ENCODE data around the gene LRRN3. TPM values are rescaled to one million over a fixed set of nuclear protein-coding genes. Genes with fewer than 3 reads are reported as not detected.

LRRN3 gene
- total and polyA plus RNA-seq, 10 of the 15 experiments (the other 5 are each of a cell fraction or from before 2014, with no cell fraction given), result 0.02 to 0.24 (median 0.11) TPM; not detected in 3

DNA sequence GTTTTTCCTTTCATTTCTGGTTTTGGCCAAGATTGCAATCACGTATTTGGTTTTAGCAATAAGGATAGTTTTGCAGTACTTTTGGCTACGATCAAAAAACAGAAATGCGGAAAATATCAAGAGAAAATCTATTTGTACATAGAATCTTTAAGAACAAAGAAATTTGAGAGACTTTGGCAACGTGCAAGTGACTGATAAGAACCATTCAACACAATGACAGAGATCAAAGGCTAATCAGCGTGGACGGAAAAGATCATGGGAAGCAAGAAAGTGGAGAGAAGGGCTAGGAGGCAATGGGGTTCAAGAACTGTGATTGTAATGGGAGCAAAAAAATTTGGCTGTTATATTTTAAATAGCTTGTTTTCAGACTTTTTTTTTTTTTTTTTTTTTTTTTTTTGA lies 16.2 kb upstream of the LRRN3 start:
- ChIA-PET POLR2A (no interaction called here), RAD21 (ENCODE audit: unreplicated experiment) (no interaction called here), SMC1A (ENCODE audit: uncharacterized antibody, unreplicated experiment) (interaction anchor here (0.8 to 1.4 kb wide), 4 partner anchors 9 to 83 kb away, joined by 3 to 6 read pairs (median 4); no protein-coding TSS in a partner anchor), CTCF (no interaction called here)
- WGBS (ENCODE audit: insufficient coverage, insufficient replicate concordance, low lambda C conversion rate, missing lambda C conversion rate), result 78% methylated on average over 6 of the region's 6 CpGs
- in situ Hi-C loops (cut with MboI), result no loop called here
- Histone ChIP-seq H3K27ac (ENCODE audit: control insufficient read depth, insufficient read depth) (no peak overlapping the region), H3K36me3 (ENCODE audit: control insufficient read depth in 2 of 2, insufficient read depth in 2 of 2, low read length in 1 of 2) (no peaks in the 10 kb centered on the region), H2AFZ (ENCODE audit: control insufficient read depth, low read depth, low read length) (no peak overlapping the region), H3K9ac (ENCODE audit: control insufficient read depth, insufficient read depth, low read length) (no peak overlapping the region), H3K27me3 (replicated peaks in 1 of 2; ENCODE audit: control insufficient read depth in 2 of 2, insufficient read depth in 2 of 2, low read length in 1 of 2) (no peaks in the 10 kb centered on the region), H3K4me2 (ENCODE audit: control insufficient read depth, insufficient read depth) (no peak overlapping the region), H3K4me1 (ENCODE audit: control insufficient read depth, insufficient read depth, low read length) (no peaks in the 10 kb centered on the region), H4K20me1 (ENCODE audit: control insufficient read depth, insufficient read depth) (no peaks in the 10 kb centered on the region), H3K9me3 (replicated peaks; ENCODE audit: control insufficient read depth, insufficient read depth, low read length) (no peaks in the 10 kb centered on the region), H3K79me2 (ENCODE audit: control insufficient read depth, insufficient read depth, low read length) (no peaks in the 10 kb centered on the region), H3K4me3 (no peak overlapping the region)
- ATAC-seq (no peak), FAIRE-seq (no peak), DNase-seq (ENCODE audit: low read depth, low spot score) (no peak)
- TF ChIP-seq RBBP5 (conservative IDR thresholded peaks at IDR 0.05) (no peak), KAT2A (conservative IDR thresholded peaks at IDR 0.05; ENCODE audit: control insufficient read depth, low read depth, low read length) (no peak), YBX1 (IDR thresholded peaks at IDR 0.05) (no peak), MYB (IDR thresholded peaks at IDR 0.05; ENCODE audit: borderline replicate concordance, low read depth, low read length) (no peak), HDAC6 (IDR thresholded peaks at IDR 0.05; ENCODE audit: unreplicated experiment) (no peak)
- TF ChIP-seq, protein P1, sequence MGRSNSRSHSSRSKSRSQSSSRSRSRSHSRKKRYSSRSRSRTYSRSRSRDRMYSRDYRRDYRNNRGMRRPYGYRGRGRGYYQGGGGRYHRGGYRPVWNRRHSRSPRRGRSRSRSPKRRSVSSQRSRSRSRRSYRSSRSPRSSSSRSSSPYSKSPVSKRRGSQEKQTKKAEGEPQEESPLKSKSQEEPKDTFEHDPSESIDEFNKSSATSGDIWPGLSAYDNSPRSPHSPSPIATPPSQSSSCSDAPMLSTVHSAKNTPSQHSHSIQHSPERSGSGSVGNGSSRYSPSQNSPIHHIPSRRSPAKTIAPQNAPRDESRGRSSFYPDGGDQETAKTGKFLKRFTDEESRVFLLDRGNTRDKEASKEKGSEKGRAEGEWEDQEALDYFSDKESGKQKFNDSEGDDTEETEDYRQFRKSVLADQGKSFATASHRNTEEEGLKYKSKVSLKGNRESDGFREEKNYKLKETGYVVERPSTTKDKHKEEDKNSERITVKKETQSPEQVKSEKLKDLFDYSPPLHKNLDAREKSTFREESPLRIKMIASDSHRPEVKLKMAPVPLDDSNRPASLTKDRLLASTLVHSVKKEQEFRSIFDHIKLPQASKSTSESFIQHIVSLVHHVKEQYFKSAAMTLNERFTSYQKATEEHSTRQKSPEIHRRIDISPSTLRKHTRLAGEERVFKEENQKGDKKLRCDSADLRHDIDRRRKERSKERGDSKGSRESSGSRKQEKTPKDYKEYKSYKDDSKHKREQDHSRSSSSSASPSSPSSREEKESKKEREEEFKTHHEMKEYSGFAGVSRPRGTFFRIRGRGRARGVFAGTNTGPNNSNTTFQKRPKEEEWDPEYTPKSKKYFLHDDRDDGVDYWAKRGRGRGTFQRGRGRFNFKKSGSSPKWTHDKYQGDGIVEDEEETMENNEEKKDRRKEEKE (IDR thresholded peaks at IDR 0.05), result no peak
- TF ChIP-seq, protein P2, sequence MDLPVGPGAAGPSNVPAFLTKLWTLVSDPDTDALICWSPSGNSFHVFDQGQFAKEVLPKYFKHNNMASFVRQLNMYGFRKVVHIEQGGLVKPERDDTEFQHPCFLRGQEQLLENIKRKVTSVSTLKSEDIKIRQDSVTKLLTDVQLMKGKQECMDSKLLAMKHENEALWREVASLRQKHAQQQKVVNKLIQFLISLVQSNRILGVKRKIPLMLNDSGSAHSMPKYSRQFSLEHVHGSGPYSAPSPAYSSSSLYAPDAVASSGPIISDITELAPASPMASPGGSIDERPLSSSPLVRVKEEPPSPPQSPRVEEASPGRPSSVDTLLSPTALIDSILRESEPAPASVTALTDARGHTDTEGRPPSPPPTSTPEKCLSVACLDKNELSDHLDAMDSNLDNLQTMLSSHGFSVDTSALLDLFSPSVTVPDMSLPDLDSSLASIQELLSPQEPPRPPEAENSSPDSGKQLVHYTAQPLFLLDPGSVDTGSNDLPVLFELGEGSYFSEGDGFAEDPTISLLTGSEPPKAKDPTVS (IDR thresholded peaks at IDR 0.05; ENCODE audit: low read depth, low read length), result no peak
- intact Hi-C loops (cut with micrococcal nuclease; ENCODE audit: unreplicated experiment), result no loop called here
- no TSS peak for BruUV-seq (replicated peaks)

All from GM12878 (cell line).